ENCODE measurements around the gene MAPK7. TPM values are rescaled to one million over a fixed set of nuclear protein-coding genes. Genes with fewer than 3 reads are reported as not detected.

The MAPK7 gene
- total and polyA plus RNA-seq, 2 donors (not counting 3 experiments of a cell fraction or from before 2014, with no cell fraction given), result 16.8 to 30.7 TPM

DNA sequence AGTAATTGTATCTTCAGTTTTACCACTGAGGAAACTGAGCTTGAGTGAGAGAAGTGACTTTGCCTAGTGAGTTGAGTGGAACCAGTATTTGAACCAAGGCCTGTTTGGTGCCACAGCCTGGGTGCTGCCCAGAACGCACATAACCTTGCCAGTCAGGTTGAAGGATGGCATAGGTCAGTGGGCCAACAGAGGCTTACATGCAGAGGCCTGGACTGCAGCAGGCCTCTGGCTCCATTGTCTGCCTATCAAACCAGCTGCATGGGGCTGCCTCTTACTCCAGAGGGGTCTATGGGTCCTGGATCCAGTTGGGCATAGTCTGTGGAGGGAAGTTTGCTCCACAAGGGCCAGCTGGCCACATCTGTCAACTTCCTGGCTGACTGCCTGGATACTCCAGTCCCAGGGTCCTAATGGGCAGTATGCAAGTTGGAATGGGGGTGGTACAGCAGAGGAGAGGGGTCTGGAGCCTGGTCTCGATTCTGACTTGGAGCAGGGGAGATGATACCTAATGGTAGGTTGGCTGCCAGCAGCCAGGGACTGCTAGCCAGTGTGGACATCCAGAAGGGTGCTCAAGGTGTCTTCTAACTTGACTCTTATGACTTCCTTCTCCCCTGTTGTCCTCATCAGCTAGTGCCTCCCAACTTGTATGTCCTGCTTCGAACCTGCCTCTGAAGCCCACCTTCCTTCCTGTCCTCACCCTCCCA, 21.6 kb downstream of the MAPK7 start:
- intact Hi-C loops (cut with micrococcal nuclease), result no loop called here
- H3K36me3 ChIP-seq (ENCODE audit: control insufficient read depth in 2 of 2, extremely low read depth in 1 of 2, insufficient read depth in 2 of 2, low read length in 2 of 2), result no peaks in the 10 kb centered on the region
- peaks cover 10% of the 10 kb centered on the region for H3K4me1 ChIP-seq (ENCODE audit: control insufficient read depth, extremely low read depth, insufficient read depth, low read length)
- FAIRE-seq, result no peak
- H3K79me2 ChIP-seq (ENCODE audit: control insufficient read depth, insufficient read depth, low read length), result no peaks in the 10 kb centered on the region
- no TSS peak for BruUV-seq (replicated peaks)
- ChIA-PET CTCF (no interaction called here), POLR2A (interaction anchor here (0.8 kb wide), 1 partner anchor 34 kb away, joined by 3 read pairs; no protein-coding TSS in a partner anchor)
- DNase-seq (ENCODE audit: low read depth, low spot score), result no peak
- TF ChIP-seq, protein P1, sequence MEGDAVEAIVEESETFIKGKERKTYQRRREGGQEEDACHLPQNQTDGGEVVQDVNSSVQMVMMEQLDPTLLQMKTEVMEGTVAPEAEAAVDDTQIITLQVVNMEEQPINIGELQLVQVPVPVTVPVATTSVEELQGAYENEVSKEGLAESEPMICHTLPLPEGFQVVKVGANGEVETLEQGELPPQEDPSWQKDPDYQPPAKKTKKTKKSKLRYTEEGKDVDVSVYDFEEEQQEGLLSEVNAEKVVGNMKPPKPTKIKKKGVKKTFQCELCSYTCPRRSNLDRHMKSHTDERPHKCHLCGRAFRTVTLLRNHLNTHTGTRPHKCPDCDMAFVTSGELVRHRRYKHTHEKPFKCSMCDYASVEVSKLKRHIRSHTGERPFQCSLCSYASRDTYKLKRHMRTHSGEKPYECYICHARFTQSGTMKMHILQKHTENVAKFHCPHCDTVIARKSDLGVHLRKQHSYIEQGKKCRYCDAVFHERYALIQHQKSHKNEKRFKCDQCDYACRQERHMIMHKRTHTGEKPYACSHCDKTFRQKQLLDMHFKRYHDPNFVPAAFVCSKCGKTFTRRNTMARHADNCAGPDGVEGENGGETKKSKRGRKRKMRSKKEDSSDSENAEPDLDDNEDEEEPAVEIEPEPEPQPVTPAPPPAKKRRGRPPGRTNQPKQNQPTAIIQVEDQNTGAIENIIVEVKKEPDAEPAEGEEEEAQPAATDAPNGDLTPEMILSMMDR (IDR thresholded peaks at IDR 0.05; ENCODE audit: extremely low read depth in 1 of 2, insufficient read depth in 1 of 2, low read depth in 1 of 2, low read length in 2 of 2), result no peak
- TF ChIP-seq POLR2AphosphoS5 (IDR thresholded peaks at IDR 0.05; ENCODE audit: insufficient read depth, low read depth, low read length), result no peak
- TF ChIP-seq, protein P2, sequence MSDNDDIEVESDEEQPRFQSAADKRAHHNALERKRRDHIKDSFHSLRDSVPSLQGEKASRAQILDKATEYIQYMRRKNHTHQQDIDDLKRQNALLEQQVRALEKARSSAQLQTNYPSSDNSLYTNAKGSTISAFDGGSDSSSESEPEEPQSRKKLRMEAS (IDR thresholded peaks at IDR 0.05; ENCODE audit: insufficient read depth, insufficient read length), result no peak
- no peak for TF ChIP-seq FOS (IDR thresholded peaks at IDR 0.05; ENCODE audit: borderline replicate concordance, insufficient read depth, low read length)
- TF ChIP-seq JUN (IDR thresholded peaks at IDR 0.05; ENCODE audit: borderline replicate concordance, insufficient read depth, insufficient read length, low read depth), result no peak
- no peak for TF ChIP-seq GATA2 (IDR thresholded peaks at IDR 0.05; ENCODE audit: insufficient read depth, insufficient read length, low read depth, low read length)
- TF ChIP-seq EZH2 (IDR thresholded peaks at IDR 0.05; ENCODE audit: borderline replicate concordance, low read depth, low read length, severe bottlenecking), result no peak
- no peak for TF ChIP-seq POLR2A (IDR thresholded peaks at IDR 0.05; ENCODE audit: low read depth, low read length)
- TF ChIP-seq MYC (IDR thresholded peaks at IDR 0.05; ENCODE audit: low read depth, low read length), result no peak
- dilution Hi-C loops (cut with MboI; ENCODE audit: extremely low pct_ligation_motif_present, low sequenced_read_pairs), result no loop called here
- H2AFZ ChIP-seq (ENCODE audit: low read depth, low read length), result no peak overlapping the region
- H4K20me1 ChIP-seq (replicated peaks; ENCODE audit: control insufficient read depth, extremely low read depth, insufficient read depth, low read length), result no peaks in the 10 kb centered on the region
- no peaks in the 10 kb centered on the region for H3K9me3 ChIP-seq (replicated peaks; ENCODE audit: control insufficient read depth, insufficient read depth, low read length)
- no peak overlapping the region for H3K27ac ChIP-seq (ENCODE audit: insufficient read depth, low read depth, low read length)
- H3K4me2 ChIP-seq (ENCODE audit: insufficient read depth, low read length), result no peak overlapping the region
- H3K9ac ChIP-seq (replicated peaks; ENCODE audit: extremely low read depth, insufficient read depth, low read length), result no peak overlapping the region
- H3K27me3 ChIP-seq (ENCODE audit: control insufficient read depth in 2 of 2, insufficient read depth in 2 of 2, low read length in 2 of 2), result no peaks in the 10 kb centered on the region
- H3K9me1 ChIP-seq (replicated peaks; ENCODE audit: control insufficient read depth, extremely low read depth, insufficient read depth, low read length), result no peaks in the 10 kb centered on the region
- no peak overlapping the region for H3K4me3 ChIP-seq (replicated peaks in 1 of 3; ENCODE audit: insufficient read depth in 1 of 3, low read depth in 1 of 3, low read length in 3 of 3)

All from endothelial cell of umbilical vein (primary cell).